Ectodermal cell (in vitro differentiated cells): ENCODE data around the gene PITPNM3.

Experiments
- H3K27ac ChIP-seq: 2 replicates; pipeline ENCODE4 v1.7.0; 2013; ENCODE audit warnings: mild to moderate bottlenecking, low read depth, low read length; ENCODE audit not compliant: insufficient read depth, poor library complexity, severe bottlenecking
- H3K27me3 ChIP-seq: 2 replicates; pipeline ENCODE4 v1.7.0; 2013; ENCODE audit warnings: mild to moderate bottlenecking, low read length; ENCODE audit not compliant: insufficient read depth, control insufficient read depth, poor library complexity, severe bottlenecking
- H3K36me3 ChIP-seq: one replicate; pipeline ENCODE4 v1.7.0; 2013; ENCODE audit warnings: low read length; ENCODE audit not compliant: control insufficient read depth, insufficient read depth
- H3K4me1 ChIP-seq: one replicate; pipeline ENCODE4 v1.7.0; 2013; ENCODE audit warnings: low read length; ENCODE audit not compliant: control insufficient read depth, insufficient read depth
- H3K4me3 ChIP-seq: 2 replicates; pipeline ENCODE4 v1.7.0; 2013; ENCODE audit warnings: low read depth, low read length, control low read depth; ENCODE audit not compliant: insufficient read depth
- H3K9me3 ChIP-seq: 2 replicates; pipeline ENCODE4 v1.7.0; 2013; ENCODE audit warnings: mild to moderate bottlenecking, low read length, moderate library complexity; ENCODE audit not compliant: control insufficient read depth
- WGBS, 2 experiments: methylation state at CpG; one replicate each; pipeline ENCODE4 v1.1.7; 2013; ENCODE audit warnings: missing lambda C conversion rate in 2 of 2; 5-methylcytosine and 5-hydroxymethylcytosine counted together

Gene PITPNM3

DNA sequence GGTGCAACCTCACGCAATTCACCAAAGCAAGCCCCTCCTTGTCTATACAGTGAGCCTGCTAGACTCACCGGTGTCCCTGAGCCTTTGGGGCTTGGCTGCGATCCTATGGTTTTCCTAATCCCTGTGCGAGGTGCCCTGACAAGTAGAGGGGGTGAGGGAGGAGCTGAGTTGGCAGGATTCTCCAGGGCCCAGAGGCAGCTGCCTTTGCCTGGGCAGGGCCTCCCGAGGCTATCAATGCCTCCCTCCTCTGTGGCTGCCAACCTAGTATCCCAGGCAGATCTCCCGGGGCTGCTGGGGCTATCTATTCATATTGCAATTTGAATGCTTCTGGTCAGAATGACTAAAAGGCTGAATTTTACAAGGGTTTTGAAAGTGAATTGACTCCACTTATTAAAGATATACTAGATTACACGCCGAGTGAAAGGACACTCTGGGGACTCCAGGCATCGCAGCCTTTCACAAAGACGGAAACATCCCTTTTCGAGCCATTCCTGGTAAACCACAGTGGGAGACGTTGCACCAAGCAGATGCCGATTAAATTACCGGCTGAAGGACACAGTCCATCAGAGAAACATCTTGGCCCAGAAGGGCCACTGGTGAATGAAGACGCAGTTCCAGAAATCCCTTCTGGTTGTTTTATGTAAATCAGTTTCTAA is 11.3 kb upstream of the PITPNM3 start:
- Histone ChIP-seq H3K4me3 (no peak overlapping the region), H3K9me3 (no peaks in the 10 kb centered on the region), H3K27me3 (no peaks in the 10 kb centered on the region), H3K27ac (no peak overlapping the region), H3K36me3 (no peaks in the 10 kb centered on the region), H3K4me1 (peaks cover 23% of the 10 kb centered on the region)
- 55 to 57% methylated on average over 15 of the region's 15 CpGs for WGBS, 2 experiments

DNA sequence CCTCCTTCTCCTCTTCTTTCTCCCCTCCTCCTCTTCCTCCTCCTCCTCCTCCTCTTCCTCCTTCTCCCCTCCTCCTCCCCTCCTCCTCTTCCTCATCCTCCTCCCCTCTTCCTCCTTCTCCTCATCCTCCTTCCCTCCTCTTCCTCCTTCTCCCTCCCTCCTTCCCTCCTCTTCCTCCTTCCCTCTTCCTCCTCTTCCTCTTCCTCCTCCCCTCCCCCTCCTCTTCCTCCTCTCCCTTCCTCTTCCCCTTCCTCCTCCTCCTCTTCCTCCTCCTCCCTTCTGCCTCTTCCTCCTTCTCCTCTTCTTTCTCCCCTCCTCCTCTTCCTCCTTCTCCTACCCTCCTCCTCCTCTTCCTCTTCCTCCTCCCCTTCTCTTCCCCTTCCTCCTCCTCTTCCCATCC is 5.1 kb upstream of the PITPNM3 start:
- Histone ChIP-seq H3K27ac (no peak overlapping the region), H3K9me3 (no peaks in the 10 kb centered on the region), H3K27me3 (peaks cover 44% of the 10 kb centered on the region), H3K36me3 (no peaks in the 10 kb centered on the region), H3K4me3 (no peak overlapping the region), H3K4me1 (peaks cover 3% of the 10 kb centered on the region)

DNA sequence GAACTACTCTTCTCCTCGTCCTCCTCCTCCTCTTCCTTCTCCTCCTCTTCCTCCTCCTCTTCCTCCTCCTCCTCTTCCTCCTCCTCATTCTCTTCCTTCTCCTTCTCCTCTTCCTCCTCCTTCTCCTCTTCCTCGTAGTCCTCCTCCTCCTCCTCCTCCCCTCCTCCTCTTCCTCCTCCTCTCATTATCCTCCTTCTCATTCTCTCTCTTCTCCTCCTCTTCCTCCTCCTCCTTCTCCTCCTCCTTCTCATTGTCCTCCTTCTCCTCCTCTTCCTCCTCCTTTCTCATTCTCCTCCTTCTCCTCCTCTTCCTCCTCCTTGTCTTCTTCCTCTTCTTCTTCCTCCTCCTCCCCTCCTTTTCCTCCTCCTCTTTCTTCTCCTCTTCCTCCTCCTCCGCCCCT is 4.1 kb upstream of the PITPNM3 start:
- H3K27ac ChIP-seq = no peak overlapping the region
- no peak overlapping the region for H3K4me3 ChIP-seq
- H3K36me3 ChIP-seq = no peaks in the 10 kb centered on the region
- WGBS, 2 experiments = 82 to 83% methylated on average over 3 of the region's 3 CpGs
- peaks cover 52% of the 10 kb centered on the region for H3K27me3 ChIP-seq
- peaks cover 7% of the 10 kb centered on the region for H3K4me1 ChIP-seq
- H3K9me3 ChIP-seq = no peaks in the 10 kb centered on the region

DNA sequence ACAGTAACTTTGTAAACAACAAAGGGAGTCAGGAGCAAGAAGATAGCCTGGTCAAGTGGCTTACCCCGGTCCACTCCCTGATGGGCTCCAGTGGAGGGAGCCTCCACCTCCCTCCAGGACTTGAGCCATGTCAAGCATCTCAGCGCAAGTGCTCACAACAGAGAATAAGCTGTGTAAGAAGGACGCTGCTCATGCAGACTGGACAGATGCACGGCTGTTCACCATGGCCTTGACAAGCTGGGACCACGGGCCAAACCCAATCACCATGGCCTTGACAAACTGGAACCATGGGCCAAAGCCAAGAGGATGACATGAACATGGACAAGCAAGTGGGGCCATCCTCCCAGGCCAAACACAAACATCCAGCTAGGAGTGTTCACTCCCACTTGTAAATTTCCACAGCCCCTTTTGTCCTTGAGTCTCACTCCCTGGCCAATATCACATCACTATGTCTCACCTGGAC is 3.4 kb upstream of the PITPNM3 start:
- peaks cover 59% of the 10 kb centered on the region for H3K27me3 ChIP-seq
- H3K36me3 ChIP-seq = no peaks in the 10 kb centered on the region
- no peaks in the 10 kb centered on the region for H3K9me3 ChIP-seq
- no peak overlapping the region for H3K27ac ChIP-seq
- peaks cover 14% of the 10 kb centered on the region for H3K4me1 ChIP-seq
- 91 to 94% methylated on average over 5 of the region's 5 CpGs for WGBS, 2 experiments
- no peak overlapping the region for H3K4me3 ChIP-seq

DNA sequence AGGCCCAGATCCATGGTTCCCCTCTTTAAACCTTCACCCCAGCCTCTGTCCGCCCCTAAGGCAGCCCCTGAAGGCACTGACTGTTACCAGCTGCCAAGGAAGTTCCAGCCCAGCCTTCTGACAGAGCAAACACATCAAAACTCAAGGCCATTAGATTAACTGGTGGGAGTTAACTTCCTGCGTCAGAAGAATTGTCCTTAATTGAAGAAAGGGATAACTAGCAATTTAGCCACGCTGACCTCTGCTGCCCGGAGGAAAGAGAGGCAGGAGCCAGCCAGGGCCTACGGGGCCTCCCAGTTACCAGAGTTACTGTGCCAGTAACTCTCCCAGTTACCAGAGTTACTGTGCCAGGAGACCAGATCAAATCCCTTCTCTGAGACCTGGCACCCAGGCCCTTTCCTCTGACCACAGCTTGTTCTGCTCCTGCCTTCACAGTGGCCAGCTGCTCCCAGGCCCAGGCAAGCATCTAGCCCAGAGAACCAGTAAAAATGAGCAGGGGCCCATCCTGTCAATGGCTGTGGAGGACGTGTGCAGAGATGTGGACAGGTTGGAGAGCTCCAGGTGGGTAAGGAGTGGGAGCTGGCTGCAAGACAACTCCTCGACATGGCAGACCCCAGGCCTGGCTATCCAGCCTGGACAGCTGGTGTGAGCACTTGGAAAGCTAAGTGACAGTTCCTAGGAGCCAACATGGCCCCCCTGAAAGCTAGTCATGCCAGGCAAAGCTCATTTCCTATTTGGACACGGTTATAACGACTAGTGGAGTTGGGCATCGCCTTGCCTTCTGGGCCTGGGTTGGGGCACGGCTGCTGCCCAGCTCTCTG is 2.8 kb upstream of the PITPNM3 start:
- peaks cover 65% of the 10 kb centered on the region for H3K27me3 ChIP-seq
- peaks cover 16% of the 10 kb centered on the region for H3K4me1 ChIP-seq
- no peak overlapping the region for H3K4me3 ChIP-seq
- no peaks in the 10 kb centered on the region for H3K36me3 ChIP-seq
- no peaks in the 10 kb centered on the region for H3K9me3 ChIP-seq
- WGBS, 2 experiments = 79 to 80% methylated on average over 11 of the region's 11 CpGs
- no peak overlapping the region for H3K27ac ChIP-seq

DNA sequence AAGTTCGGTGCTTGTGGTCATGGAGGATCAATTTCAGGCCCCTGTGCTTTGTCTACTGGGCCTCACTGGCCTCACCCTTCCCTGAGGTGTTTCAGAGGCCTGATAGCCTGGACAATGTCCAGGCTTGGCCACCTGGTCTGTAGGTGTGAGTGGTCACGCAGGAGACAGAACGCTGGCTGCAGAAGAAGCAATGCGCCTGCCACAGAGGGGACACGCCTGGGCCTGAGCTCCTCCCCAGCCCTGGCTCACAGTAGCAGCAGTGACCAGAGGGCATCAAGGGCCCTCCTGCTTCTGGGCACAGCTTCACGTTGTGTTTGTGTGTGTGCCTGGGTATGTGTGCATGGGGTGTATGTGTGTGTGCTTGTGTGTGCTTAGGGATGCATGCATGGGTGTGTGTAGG is 1.9 kb upstream of the PITPNM3 start:
- Histone ChIP-seq H3K4me1 (peaks cover 16% of the 10 kb centered on the region), H3K36me3 (no peaks in the 10 kb centered on the region), H3K9me3 (no peaks in the 10 kb centered on the region), H3K27ac (no peak overlapping the region), H3K27me3 (peaks cover 74% of the 10 kb centered on the region), H3K4me3 (no peak overlapping the region)
- WGBS, 2 experiments = 92 to 96% methylated on average over 6 of the region's 6 CpGs

DNA sequence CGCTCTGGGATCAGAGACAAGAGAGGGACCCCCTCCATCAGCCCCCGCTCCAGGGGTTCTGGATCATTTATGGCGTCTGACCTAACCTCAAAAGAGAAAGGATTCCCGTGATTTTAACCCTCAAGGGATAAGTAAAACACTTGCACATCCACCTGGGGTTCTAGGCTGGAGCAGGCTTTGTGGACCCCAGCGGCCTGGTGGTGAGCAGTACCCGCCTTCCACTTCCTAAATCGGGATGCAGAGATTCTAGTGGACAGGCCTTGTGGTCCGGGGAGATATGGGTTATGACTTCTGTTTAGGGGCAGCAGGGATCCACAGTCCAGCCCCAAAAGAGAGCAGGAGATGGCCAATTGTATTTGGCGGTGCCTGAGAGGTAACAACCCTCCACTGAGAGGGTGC is 684 bp upstream of the PITPNM3 start:
- H3K9me3 ChIP-seq = no peaks in the 10 kb centered on the region
- peaks cover 74% of the 10 kb centered on the region for H3K27me3 ChIP-seq
- no peaks in the 10 kb centered on the region for H3K36me3 ChIP-seq
- H3K4me1 ChIP-seq = peaks cover 16% of the 10 kb centered on the region
- WGBS, 2 experiments = 45 to 46% methylated on average over 9 of the region's 9 CpGs
- H3K27ac ChIP-seq = no peak overlapping the region
- H3K4me3 ChIP-seq = peak overlapping the region; percentile 37

DNA sequence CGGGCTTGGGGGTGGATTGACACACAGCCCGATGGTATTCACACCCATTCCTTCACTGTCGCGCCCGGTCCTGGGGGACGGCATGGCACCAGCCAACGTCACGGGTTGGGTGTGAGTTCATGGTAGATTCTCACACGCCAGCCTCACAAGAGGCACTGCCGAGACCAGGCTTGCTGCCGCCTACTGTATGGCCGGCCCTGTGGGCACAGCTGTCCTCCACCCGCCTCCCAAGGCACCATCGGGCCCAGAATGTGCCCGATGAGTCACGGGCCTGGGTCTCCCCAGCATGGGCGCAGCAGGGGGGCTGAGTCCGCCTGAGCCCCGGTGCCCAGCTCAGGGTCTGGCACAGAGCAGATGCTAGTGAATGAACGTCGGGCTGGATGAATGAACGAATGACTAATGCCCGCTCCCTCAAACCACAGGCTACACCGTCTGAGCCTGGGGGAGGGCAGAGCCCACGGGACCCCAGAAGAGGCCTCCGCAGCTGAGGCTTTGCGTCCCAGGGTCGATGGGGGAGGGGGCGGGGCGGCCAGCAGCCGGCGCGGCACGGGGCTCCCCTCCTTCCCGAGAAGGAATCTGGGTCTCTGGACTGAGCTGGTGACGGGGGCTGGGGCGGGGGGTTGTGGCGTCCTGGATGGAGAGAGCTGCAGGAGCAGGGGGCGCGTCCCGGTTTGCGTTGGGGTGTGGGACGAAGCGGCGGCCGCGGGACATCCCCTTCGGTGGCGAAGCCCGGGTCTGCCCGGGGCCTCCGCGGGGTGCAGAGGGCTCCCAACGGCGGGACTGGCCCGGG is 829 bp downstream of the PITPNM3 start:
- peaks cover 16% of the 10 kb centered on the region for H3K4me1 ChIP-seq
- no peaks in the 10 kb centered on the region for H3K36me3 ChIP-seq
- no peak overlapping the region for H3K27ac ChIP-seq
- H3K27me3 ChIP-seq = peaks cover 62% of the 10 kb centered on the region
- H3K9me3 ChIP-seq = no peaks in the 10 kb centered on the region
- WGBS, 2 experiments = 2% methylated on average over 56 of the region's 56 CpGs
- H3K4me3 ChIP-seq = peak overlapping the region; percentile 40

DNA sequence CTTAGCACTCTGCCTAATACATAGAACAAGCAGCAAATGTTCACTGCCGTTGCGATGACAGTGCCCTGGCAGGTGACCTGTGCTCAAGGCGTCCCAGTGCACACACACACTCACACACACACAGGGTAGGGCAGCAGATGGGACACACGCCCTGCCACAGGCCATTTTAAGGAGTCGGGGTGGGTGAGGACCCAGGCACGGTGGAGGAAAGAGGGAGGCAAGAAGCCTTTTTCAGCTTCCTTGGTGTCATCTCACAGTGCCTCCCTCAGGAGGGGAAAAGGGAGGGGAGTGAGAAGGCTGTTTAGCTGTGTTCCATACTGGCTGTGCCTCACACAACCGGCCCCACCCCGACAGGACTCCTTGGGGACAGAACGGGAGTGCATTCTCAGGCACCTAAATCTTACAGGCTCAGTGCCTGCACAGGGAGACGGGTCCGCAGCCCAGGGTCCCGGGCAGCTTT is 1.5 kb downstream of the PITPNM3 start:
- H3K4me1 ChIP-seq = peaks cover 16% of the 10 kb centered on the region
- no peaks in the 10 kb centered on the region for H3K9me3 ChIP-seq
- H3K36me3 ChIP-seq = no peaks in the 10 kb centered on the region
- 26 to 32% methylated on average over 12 of the region's 12 CpGs for WGBS, 2 experiments
- H3K27ac ChIP-seq = no peak overlapping the region
- peaks cover 56% of the 10 kb centered on the region for H3K27me3 ChIP-seq
- H3K4me3 ChIP-seq = no peak overlapping the region

DNA sequence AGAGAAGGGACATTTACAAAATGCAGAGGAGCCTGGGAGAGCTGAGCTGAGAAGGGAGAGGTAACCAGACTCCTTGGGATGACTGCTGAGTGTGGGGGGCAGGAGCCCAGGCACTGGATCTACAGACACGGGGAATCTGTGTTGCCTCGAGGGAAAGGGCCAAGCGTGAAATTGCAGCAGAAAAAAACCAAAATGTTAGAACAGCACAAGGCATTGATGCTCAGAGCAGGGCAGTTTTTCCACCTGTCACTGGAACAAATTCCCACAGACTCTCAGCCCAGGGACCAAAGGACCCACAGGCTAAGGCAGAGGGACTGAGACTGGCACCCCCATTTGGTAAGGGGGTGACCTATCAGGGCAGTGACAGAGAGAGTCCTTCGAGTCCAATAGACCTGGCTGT is 2.0 kb downstream of the PITPNM3 start:
- H3K4me1 ChIP-seq = peaks cover 16% of the 10 kb centered on the region
- WGBS, 2 experiments = 53 to 61% methylated on average over 4 of the region's 4 CpGs
- peaks cover 53% of the 10 kb centered on the region for H3K27me3 ChIP-seq
- H3K36me3 ChIP-seq = no peaks in the 10 kb centered on the region
- H3K27ac ChIP-seq = no peak overlapping the region
- H3K4me3 ChIP-seq = no peak overlapping the region
- no peaks in the 10 kb centered on the region for H3K9me3 ChIP-seq
